HG03066 (cell line): ENCODE results near the gene JADE3.

Experiments
- ATAC-seq: cut with Tn5 transposase; IDR thresholded peaks from one replicate; pipeline ENCODE4 v1.9.1; 2021; ENCODE audit warnings: low read depth; ENCODE audit not compliant: unreplicated experiment

The JADE3 gene

GRCh38 chrX:47101206-47101605 lies 189.0 kb downstream of the JADE3 start:
- no peak for ATAC-seq
